Stomach (tissue), 9 donors: Measurements from ENCODE around the gene SEC22B. TPM values are rescaled to one million over a fixed set of nuclear protein-coding genes. Genes with fewer than 3 reads are reported as not detected.
A peak's percentile ranks its signal among the peaks of the same experiment; 100 is the strongest.
"Not testable (repeated sequence)": the region's sequence is repeated elsewhere in the genome, so short reads cannot be mapped to it uniquely, and the experiment has no call there.

Experiments
- DNase-seq, 2 donors: peaks; one replicate each; pipeline versions ENCODE4 v3.0.0 to v3.0.0-alpha.2; 2013 to 2019
- H3K27ac ChIP-seq, 5 donors: fragments of 200-600 bp in 4 of 5; sonication (generic) in 4 of 5; one replicate each; pipeline ENCODE4 v1.5.1; 2013 to 2019; ENCODE audit warnings: mild to moderate bottlenecking in 1 of 5, moderate library complexity in 1 of 5
- H3K27me3 ChIP-seq, 3 donors: fragments of 200-600 bp; sonication (generic); one replicate each; pipeline ENCODE4 v1.5.1; 2017 to 2019; ENCODE audit warnings: mixed run types in 1 of 3
- H3K36me3 ChIP-seq, 4 donors: fragments of 200-600 bp; sonication (generic); 1 replicate in 3 of 4; 2 replicates in 1 of 4; pipeline ENCODE4 v1.5.1; 2016 to 2019
- H3K4me1 ChIP-seq, 4 donors: fragments of 200-600 bp; sonication (generic); one replicate each; pipeline ENCODE4 v1.5.1; 2016 to 2019
- H3K4me3 ChIP-seq, 4 donors: fragments of 200-600 bp; sonication (generic) in 3 of 4; one replicate each; pipeline ENCODE4 v1.5.1; 2016 to 2019; ENCODE audit warnings: mild to moderate bottlenecking in 1 of 4
- H3K9me3 ChIP-seq, 4 donors: fragments of 200-600 bp; sonication (generic); one replicate each; pipeline ENCODE4 v1.5.1; 2016 to 2019
- WGBS, 5 donors: extraction: QIAGEN DNeasy Blood & Tissue Kit in 3 of 5; methylation state at CpG; one replicate each; pipeline versions ENCODE4 v1.1.5 to v1.1.7; 2013 to 2018; 5-methylcytosine and 5-hydroxymethylcytosine counted together
- intact Hi-C: fragments of 100-400 bp; cut with DNase I; formaldehyde crosslinking; loops from one replicate; pipeline ENCODE4 v1.15.1; 2023; ENCODE audit warnings: low total_unique reads
- polyA plus RNA-seq, 3 donors: library from polyadenylated mRNA; stranded (reverse); fragments of 200-250 nt; gene quantifications; one replicate each; pipeline ENCODE4 v1.2.3, GENCODE V29; 2013
- total RNA-seq, 5 donors: library from RNA; depleted of rRNA; stranded (reverse); fragments of >200 nt; gene quantifications; one replicate each; pipeline versions ENCODE4 v1.1.0 to v1.2.3, GENCODE V29; 2014 to 2016
- TF ChIP-seq, protein P1 (sequence below), 7 experiments: fragments of 450-650 bp in 4 of 7; fragments of 200-600 bp in 3 of 7; sonication (generic) in 3 of 7; IDR thresholded peaks; one replicate each; pipeline ENCODE4 v1.5.1; 2016 to 2019; ENCODE audit warnings: antibody characterized with exemption in 7 of 7, control low read depth in 2 of 7, mild to moderate bottlenecking in 1 of 7
- donor health status: healthy with polysubstance abuse.
- donor health status: Bipolar disorder and iron deficiency.
- donor health status: healthy.

SEC22B gene
- total and polyA plus RNA-seq, 8 donors, result 1.7 to 82.4 (median 18.8) TPM

DNA sequence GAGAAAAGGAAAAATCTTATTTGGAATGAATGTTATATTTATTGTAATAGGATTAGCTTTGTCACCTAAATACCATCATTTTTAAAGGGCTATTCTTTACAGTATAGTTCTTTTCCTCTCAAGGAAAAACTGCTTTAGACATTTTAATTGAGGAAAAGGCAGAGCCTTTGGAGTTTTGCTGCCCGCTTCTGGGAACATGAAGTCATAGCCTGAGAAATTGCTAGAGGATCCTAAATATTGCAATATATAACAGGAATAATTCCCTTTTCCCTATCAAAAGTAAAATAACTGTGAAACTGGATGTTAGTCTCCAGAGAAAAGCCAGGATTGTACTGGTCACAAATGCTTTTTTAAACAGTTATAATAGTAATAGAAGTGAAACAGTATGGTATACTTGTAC, 30.5 kb downstream of the SEC22B start:
- H3K36me3 ChIP-seq, H3K27ac ChIP-seq, H3K4me3 ChIP-seq, H3K9me3 ChIP-seq, H3K4me1 ChIP-seq, intact Hi-C loops, H3K27me3 ChIP-seq, DNase-seq: not testable (repeated sequence)
- 0% methylated on average over 1 of the region's 1 CpG; no CpG with 5 or more reads in 4 of the 5 donors for WGBS, 5 donors
- TF ChIP-seq, protein P1, sequence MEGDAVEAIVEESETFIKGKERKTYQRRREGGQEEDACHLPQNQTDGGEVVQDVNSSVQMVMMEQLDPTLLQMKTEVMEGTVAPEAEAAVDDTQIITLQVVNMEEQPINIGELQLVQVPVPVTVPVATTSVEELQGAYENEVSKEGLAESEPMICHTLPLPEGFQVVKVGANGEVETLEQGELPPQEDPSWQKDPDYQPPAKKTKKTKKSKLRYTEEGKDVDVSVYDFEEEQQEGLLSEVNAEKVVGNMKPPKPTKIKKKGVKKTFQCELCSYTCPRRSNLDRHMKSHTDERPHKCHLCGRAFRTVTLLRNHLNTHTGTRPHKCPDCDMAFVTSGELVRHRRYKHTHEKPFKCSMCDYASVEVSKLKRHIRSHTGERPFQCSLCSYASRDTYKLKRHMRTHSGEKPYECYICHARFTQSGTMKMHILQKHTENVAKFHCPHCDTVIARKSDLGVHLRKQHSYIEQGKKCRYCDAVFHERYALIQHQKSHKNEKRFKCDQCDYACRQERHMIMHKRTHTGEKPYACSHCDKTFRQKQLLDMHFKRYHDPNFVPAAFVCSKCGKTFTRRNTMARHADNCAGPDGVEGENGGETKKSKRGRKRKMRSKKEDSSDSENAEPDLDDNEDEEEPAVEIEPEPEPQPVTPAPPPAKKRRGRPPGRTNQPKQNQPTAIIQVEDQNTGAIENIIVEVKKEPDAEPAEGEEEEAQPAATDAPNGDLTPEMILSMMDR (IDR thresholded peaks at IDR 0.05), result peak in 2 of 7 experiments; percentile 14 to 34

DNA sequence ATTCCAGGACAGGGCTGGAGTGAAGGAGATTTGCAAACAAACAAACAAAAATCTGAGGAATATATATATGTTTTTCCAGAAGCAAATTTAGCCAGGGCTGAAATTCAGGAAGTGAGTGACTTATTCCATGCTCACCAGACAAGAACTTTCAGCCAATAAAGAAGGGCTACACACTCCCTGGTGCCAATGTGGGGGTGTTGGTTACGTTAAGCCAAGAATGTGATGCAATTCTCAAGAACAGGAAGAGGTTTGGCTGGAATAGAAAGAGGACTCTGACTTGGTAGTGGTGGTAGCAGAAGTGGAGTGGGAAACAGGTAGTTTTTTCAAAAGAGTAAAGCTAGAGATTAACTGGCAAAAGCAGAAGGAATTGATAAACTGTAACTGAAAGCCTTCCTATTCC, 31.7 kb downstream of the SEC22B start:
- H3K27me3 ChIP-seq, H3K27ac ChIP-seq, DNase-seq, H3K9me3 ChIP-seq, intact Hi-C loops, H3K4me1 ChIP-seq, H3K4me3 ChIP-seq, H3K36me3 ChIP-seq: not testable (repeated sequence)
- WGBS, 5 donors, result no CpG with 5 or more reads among the region's 1 CpG

DNA sequence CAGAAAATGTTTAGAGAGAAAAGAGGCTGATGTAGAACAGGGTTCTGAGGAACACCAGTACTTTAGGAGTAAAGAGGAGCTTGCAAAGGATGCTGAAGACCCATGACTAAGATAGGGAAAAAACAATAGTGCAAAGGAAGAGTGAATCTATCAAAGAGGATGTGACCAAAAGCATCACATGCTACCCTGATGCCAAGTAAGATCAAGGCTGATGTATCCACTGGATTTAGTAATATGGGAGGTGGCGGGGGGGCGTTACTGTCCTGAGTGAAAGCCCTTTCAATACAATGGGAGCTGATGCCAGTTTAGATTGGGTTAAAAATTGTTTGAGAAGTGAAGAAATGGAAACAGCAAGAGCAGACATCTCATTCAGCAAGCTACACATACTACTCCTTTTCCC, 32.2 kb downstream of the SEC22B start:
- H3K36me3 ChIP-seq, H3K4me3 ChIP-seq, H3K4me1 ChIP-seq, H3K27ac ChIP-seq, intact Hi-C loops, H3K27me3 ChIP-seq, H3K9me3 ChIP-seq, DNase-seq: not testable (repeated sequence)
- WGBS, 5 donors, result 75 to 98% (median 92%) methylated on average over 2 of the region's 2 CpGs

- intact Hi-C loops, H3K36me3 ChIP-seq, H3K4me1 ChIP-seq, H3K27me3 ChIP-seq, H3K9me3 ChIP-seq, H3K4me3 ChIP-seq, H3K27ac ChIP-seq, DNase-seq: not testable (repeated sequence)
- 46 to 69% (median 64%) methylated on average over 1 to 3 of the region's 3 CpGs for WGBS, 5 donors
These were observed 33.0 kb downstream of the SEC22B start for GRCh38 chr1:120143334-120143733.

DNA sequence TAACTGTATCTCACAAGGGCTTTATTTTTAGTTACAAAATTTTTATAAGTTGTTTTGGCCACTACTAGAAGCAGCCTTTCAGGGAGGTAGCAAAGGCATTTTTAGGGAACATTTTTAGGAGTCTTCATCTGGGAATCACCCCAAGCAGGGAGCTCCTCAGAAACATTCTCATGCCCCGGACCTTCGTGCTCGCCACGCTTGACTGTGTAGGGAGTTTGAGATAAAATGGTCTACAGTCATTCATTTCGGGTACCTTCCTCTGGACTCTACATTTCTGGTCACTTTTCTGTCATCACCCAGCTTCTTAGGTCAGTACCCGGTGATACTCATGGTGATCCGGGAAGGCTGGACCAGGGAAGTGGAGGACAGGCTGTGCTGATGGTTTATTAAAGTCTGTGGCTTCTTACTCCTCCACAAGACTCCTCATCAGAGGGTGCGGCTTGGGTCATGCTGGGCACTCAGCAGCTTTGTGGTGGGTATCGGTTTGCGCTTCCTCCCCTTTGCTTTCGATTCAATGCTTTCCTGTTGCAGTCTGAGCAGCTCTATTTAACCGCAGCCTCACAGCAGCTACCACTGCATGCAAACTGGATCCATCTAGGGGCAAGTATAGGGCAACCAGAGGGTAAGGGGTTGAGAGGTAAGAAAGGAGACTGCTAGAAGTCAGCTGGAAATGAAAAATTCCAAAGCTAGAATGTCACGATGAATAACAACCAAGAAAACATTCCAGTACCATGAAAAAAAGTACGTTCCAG, 33.6 kb downstream of the SEC22B start:
- WGBS, 5 donors, result 50 to 81% (median 70%) methylated on average over 5 to 12 of the region's 14 CpGs
- H3K9me3 ChIP-seq, H3K27me3 ChIP-seq, H3K4me1 ChIP-seq, H3K36me3 ChIP-seq, H3K27ac ChIP-seq, H3K4me3 ChIP-seq, intact Hi-C loops: not testable (repeated sequence)
- DNase-seq, result peak; percentile 36 to 39

DNA sequence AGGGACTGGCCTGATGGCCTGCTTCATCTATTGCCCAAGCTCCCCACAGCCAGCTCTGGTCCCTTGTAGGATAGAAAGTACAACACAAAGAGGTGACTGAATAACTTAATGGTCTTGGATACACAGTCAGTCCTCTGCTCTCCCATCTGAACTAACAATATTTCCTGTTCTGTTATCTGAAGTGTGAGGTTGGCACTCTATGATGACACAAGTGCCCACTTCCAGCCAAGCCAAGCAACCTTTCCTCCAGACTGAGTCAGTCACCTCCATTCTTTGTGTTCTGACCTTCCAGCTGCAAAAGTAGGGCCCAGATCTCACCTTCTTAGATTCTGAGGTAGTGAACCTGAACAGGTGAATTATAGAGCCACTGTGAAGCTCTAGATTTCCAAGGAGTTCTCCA, 34.5 kb downstream of the SEC22B start:
- H3K27ac ChIP-seq, H3K36me3 ChIP-seq, H3K4me1 ChIP-seq, H3K4me3 ChIP-seq, DNase-seq, intact Hi-C loops, H3K27me3 ChIP-seq, H3K9me3 ChIP-seq: not testable (repeated sequence)

- intact Hi-C loops, H3K36me3 ChIP-seq, DNase-seq, H3K9me3 ChIP-seq, H3K4me1 ChIP-seq, H3K27ac ChIP-seq, H3K4me3 ChIP-seq, H3K27me3 ChIP-seq: not testable (repeated sequence)
- WGBS, 5 donors, result 45 to 63% (median 54%) methylated on average over 1 of the region's 1 CpG; no CpG with 5 or more reads in 2 of the 5 donors
These were observed 35.6 kb downstream of the SEC22B start for GRCh38 chr1:120140656-120141265.

- H3K27me3 ChIP-seq, DNase-seq, H3K36me3 ChIP-seq, H3K4me1 ChIP-seq, intact Hi-C loops, H3K27ac ChIP-seq, H3K4me3 ChIP-seq, H3K9me3 ChIP-seq: not testable (repeated sequence)
- 69 to 86% (median 82%) methylated on average over 1 of the region's 1 CpG for WGBS, 5 donors
These were observed 40.2 kb downstream of the SEC22B start for GRCh38 chr1:120136086-120136485.

DNA sequence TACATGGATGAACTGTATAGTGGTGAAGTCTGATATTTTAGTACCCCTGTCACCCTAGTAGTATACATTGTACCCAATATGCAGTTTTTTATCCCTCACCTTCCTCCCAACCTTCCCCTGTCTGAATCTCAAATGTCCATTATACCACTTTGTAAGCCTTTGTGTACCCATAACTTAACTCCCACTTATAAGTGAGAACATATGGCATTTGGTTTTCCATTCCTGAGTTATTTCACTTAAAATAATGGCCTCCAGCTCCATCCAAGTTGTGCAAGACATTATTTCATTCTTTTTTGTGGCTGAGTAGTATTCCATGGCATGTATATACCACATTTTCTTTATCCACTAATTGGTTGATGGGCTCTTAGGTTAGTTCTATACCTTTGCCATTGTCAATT, 42.4 kb downstream of the SEC22B start:
- intact Hi-C loops, H3K4me3 ChIP-seq, H3K27ac ChIP-seq, H3K9me3 ChIP-seq, DNase-seq, H3K36me3 ChIP-seq, H3K27me3 ChIP-seq, H3K4me1 ChIP-seq: not testable (repeated sequence)
